ENCODE measurements around the gene SPDYE1. TPM values are rescaled to one million over a fixed set of nuclear protein-coding genes. Genes with fewer than 3 reads are reported as not detected.
"Not testable (repeated sequence)": the region's sequence is repeated elsewhere in the genome, so short reads cannot be mapped to it uniquely, and the experiment has no call there.

Gene SPDYE1
- total RNA-seq, 1 donor from 2014 or later, result not detected

DNA sequence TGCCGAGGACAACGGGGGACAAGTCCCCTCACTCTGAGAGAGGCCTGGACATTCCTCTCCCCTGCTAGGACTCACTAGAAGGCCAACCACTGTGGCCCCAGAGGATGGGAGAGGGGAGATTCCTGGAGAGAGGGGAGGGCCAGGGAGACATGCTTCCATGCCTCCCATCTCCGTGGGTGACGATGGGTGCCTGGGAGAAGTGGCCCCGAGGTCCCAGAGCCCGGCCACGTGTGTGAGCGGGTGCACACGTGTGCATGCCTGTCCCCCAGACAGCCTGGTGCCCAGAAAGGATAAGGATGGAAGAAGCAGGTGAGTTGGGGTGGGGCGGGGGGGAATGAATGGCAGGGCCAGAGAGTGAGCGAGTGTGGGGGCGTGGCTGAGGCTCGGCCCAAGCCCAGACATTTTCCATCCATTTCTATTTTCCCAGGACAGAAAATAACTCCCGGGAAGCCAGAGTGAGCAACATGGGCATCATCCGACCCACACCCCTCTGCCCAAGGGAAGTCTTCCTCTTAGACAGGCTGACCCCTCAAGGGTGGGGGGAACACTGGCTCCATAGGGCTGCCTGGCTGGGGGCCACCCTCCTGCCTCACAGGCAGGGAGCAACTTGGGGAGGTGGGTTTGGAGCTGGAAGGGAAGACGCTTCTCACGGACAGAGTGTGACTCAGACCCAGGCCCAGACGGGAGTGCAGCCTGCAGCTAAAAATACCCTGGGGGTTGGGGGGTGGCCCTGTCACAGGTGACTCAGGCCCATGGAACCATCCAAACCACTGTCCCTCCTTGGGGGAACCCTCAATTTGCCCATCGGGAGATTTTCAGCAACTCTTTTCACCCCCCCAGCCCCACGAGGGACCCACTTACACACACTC lies 29.3 kb upstream of the SPDYE1 start:
- not testable (repeated sequence) for H3K4me1 Mint-ChIP-seq (ENCODE audit: low read depth, unreplicated experiment); FAIRE-seq; H4K20me1 ChIP-seq (ENCODE audit: insufficient read depth, low read length); H3K4me1 ChIP-seq (ENCODE audit: insufficient read depth, low read length); DNase-seq (ENCODE audit: low read depth); H3K27me3 Mint-ChIP-seq (ENCODE audit: low read depth, unreplicated experiment); H3K4me3 Mint-ChIP-seq (ENCODE audit: unreplicated experiment); H2AFZ ChIP-seq (ENCODE audit: low read depth, low read length); H3K9me3 Mint-ChIP-seq (ENCODE audit: unreplicated experiment); H3K36me3 ChIP-seq (ENCODE audit: insufficient read depth, low read length); H3K27me3 ChIP-seq (ENCODE audit: insufficient read depth, low read length); H3K4me3 ChIP-seq (ENCODE audit: insufficient read depth, low read depth, low read length); H3K36me3 Mint-ChIP-seq (ENCODE audit: low read depth, unreplicated experiment); H3K79me2 ChIP-seq (ENCODE audit: insufficient read depth, low read length); H3K9me3 ChIP-seq (ENCODE audit: insufficient read depth, low read depth, low read length)
- Histone ChIP-seq H3K9ac (ENCODE audit: low read length) (peak overlapping the region; percentile 55), H3K27ac (ENCODE audit: low read depth, low read length) (peak overlapping the region; percentile 65), H3K4me2 (ENCODE audit: low read length) (peak overlapping the region; percentile 63)
- H3K27ac Mint-ChIP-seq (ENCODE audit: unreplicated experiment), result peak overlapping the region; percentile 47

DNA sequence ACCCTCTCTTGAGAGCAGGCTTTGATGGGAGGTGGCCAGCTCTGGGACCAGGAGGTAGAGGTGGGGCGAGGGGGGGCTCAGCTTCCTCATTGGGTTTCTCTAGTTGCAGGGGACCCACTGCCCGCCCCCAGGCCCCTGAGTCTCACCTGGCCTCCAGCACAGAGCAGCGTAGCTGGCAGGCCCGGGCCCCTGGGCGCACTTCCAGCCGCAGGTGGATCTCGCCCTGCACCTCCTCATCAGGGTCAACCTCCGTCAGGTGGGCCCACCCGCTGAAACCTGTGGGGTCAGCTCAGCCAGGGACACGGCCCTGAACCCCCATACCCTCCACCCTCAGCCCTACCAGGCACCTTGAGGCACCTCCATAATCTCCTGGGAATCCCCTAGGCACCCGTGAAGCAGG lies 28.1 kb upstream of the SPDYE1 start:
- not testable (repeated sequence) for H3K9ac ChIP-seq (ENCODE audit: low read length); H3K9me3 ChIP-seq (ENCODE audit: insufficient read depth, low read depth, low read length); H4K20me1 ChIP-seq (ENCODE audit: insufficient read depth, low read length); H3K4me1 ChIP-seq (ENCODE audit: insufficient read depth, low read length); FAIRE-seq; H3K27me3 Mint-ChIP-seq (ENCODE audit: low read depth, unreplicated experiment); H3K4me3 ChIP-seq (ENCODE audit: insufficient read depth, low read depth, low read length); H3K4me1 Mint-ChIP-seq (ENCODE audit: low read depth, unreplicated experiment); DNase-seq (ENCODE audit: low read depth); H3K27ac ChIP-seq (ENCODE audit: low read depth, low read length); H3K27me3 ChIP-seq (ENCODE audit: insufficient read depth, low read length); H3K9me3 Mint-ChIP-seq (ENCODE audit: unreplicated experiment); H3K79me2 ChIP-seq (ENCODE audit: insufficient read depth, low read length); H3K36me3 ChIP-seq (ENCODE audit: insufficient read depth, low read length); H3K4me3 Mint-ChIP-seq (ENCODE audit: unreplicated experiment); H3K4me2 ChIP-seq (ENCODE audit: low read length); H3K27ac Mint-ChIP-seq (ENCODE audit: unreplicated experiment); H3K36me3 Mint-ChIP-seq (ENCODE audit: low read depth, unreplicated experiment); H2AFZ ChIP-seq (ENCODE audit: low read depth, low read length)

DNA sequence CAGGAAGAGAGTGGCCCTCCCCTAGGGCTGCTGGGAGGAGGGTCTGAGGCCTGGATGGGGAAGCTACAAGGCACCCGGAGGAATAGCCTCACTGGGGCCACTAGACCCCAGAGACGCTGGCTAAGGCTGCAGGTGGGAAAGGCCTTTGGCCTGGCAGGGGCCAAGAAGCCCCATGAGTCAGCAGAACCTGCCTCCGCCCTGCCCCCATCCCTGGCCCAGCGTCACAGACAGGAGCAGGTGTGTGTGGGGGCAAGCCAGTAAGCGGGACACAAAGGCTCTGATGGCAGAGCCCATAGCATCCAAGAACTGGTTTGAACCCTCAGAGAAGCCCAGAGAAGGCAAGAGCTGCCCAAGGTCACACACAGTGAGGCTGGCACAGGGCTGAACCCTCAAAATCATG lies 27.0 kb upstream of the SPDYE1 start:
- H3K4me1 Mint-ChIP-seq (ENCODE audit: low read depth, unreplicated experiment); FAIRE-seq; H3K9ac ChIP-seq (ENCODE audit: low read length); H3K4me3 Mint-ChIP-seq (ENCODE audit: unreplicated experiment); DNase-seq (ENCODE audit: low read depth); H3K4me3 ChIP-seq (ENCODE audit: insufficient read depth, low read depth, low read length); H3K4me2 ChIP-seq (ENCODE audit: low read length); H2AFZ ChIP-seq (ENCODE audit: low read depth, low read length); H3K27ac ChIP-seq (ENCODE audit: low read depth, low read length); H3K79me2 ChIP-seq (ENCODE audit: insufficient read depth, low read length); H3K27me3 Mint-ChIP-seq (ENCODE audit: low read depth, unreplicated experiment); H3K27me3 ChIP-seq (ENCODE audit: insufficient read depth, low read length); H3K27ac Mint-ChIP-seq (ENCODE audit: unreplicated experiment); H3K9me3 ChIP-seq (ENCODE audit: insufficient read depth, low read depth, low read length); H3K36me3 ChIP-seq (ENCODE audit: insufficient read depth, low read length); H3K9me3 Mint-ChIP-seq (ENCODE audit: unreplicated experiment); H4K20me1 ChIP-seq (ENCODE audit: insufficient read depth, low read length); H3K4me1 ChIP-seq (ENCODE audit: insufficient read depth, low read length); H3K36me3 Mint-ChIP-seq (ENCODE audit: low read depth, unreplicated experiment): not testable (repeated sequence)

DNA sequence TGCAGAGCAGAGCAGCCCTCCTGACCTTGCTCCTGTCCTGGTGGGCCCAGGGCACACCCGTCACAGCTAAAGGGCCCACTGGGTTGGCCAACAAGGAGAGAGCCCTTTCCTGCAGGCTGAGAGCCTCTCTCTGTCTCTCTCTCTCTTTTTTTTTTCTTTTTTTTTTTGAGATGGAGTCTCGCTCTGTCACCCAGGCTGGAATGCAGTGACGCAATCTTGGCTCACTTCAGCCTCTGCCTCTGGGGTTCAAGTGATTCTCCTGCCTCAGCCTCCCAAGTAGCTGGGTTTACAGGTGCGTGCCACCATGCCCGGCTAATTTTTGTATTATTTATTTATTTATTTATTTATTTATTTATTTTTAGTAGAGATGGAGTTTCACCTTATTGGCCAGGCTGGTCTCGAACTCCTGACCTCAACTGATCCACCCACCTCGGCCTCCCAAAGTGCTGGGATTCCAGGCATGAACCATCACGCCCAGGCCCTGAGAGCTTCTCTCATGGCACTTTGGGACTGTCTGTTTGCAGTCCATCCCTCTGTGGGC lies 23.6 kb upstream of the SPDYE1 start:
- H3K4me3 ChIP-seq (ENCODE audit: insufficient read depth, low read depth, low read length); H3K4me2 ChIP-seq (ENCODE audit: low read length); FAIRE-seq; H3K9ac ChIP-seq (ENCODE audit: low read length); H4K20me1 ChIP-seq (ENCODE audit: insufficient read depth, low read length); H3K36me3 ChIP-seq (ENCODE audit: insufficient read depth, low read length); H3K36me3 Mint-ChIP-seq (ENCODE audit: low read depth, unreplicated experiment); H3K27me3 ChIP-seq (ENCODE audit: insufficient read depth, low read length); H3K4me1 ChIP-seq (ENCODE audit: insufficient read depth, low read length); H3K27ac Mint-ChIP-seq (ENCODE audit: unreplicated experiment); H2AFZ ChIP-seq (ENCODE audit: low read depth, low read length); H3K79me2 ChIP-seq (ENCODE audit: insufficient read depth, low read length); H3K27ac ChIP-seq (ENCODE audit: low read depth, low read length); H3K9me3 Mint-ChIP-seq (ENCODE audit: unreplicated experiment); H3K4me3 Mint-ChIP-seq (ENCODE audit: unreplicated experiment); H3K9me3 ChIP-seq (ENCODE audit: insufficient read depth, low read depth, low read length); H3K27me3 Mint-ChIP-seq (ENCODE audit: low read depth, unreplicated experiment); DNase-seq (ENCODE audit: low read depth); H3K4me1 Mint-ChIP-seq (ENCODE audit: low read depth, unreplicated experiment): not testable (repeated sequence)

DNA sequence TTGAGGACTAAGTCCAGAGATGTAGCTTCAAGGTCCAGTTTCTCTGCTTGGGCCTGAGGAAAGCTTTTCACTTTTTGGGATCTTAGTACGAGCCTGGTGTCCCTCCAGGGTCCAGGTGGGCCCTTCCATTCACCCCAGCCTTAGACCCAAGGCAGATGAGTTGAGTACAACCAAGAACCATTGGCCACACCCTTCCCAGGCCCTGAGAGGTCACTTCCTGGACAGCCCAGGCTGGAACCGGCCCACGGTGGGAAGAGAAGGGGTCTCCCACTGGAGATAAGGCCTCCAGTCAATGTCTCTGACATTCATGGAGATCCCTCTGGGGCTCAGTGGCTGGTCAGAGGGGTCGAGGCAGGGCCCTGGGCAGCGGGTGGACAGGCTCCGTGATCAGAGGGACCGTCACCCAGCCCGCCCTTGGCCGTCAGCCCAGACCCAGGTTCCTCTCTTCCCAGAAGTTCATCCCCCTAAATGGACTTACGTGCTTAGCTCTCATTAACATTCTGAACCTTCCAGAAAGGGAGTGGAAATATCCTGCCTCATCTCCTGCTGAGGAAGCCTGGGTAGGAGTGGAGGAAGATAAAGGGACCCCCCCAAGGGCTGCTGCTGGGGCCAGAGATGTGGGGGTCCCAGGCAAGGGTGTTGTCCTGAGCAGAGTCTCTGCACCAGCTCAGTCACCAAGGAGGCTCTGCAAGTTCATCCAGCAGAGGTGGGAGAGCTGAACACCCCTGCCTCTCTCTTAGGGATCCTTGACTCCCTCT lies 22.8 kb upstream of the SPDYE1 start:
- H4K20me1 ChIP-seq (ENCODE audit: insufficient read depth, low read length); H3K27ac Mint-ChIP-seq (ENCODE audit: unreplicated experiment); H3K9ac ChIP-seq (ENCODE audit: low read length); H3K9me3 Mint-ChIP-seq (ENCODE audit: unreplicated experiment); H3K4me2 ChIP-seq (ENCODE audit: low read length); H3K4me1 Mint-ChIP-seq (ENCODE audit: low read depth, unreplicated experiment); H3K36me3 Mint-ChIP-seq (ENCODE audit: low read depth, unreplicated experiment); H3K4me3 ChIP-seq (ENCODE audit: insufficient read depth, low read depth, low read length); H3K27me3 Mint-ChIP-seq (ENCODE audit: low read depth, unreplicated experiment); FAIRE-seq; H3K27ac ChIP-seq (ENCODE audit: low read depth, low read length); H3K4me3 Mint-ChIP-seq (ENCODE audit: unreplicated experiment); H2AFZ ChIP-seq (ENCODE audit: low read depth, low read length); H3K4me1 ChIP-seq (ENCODE audit: insufficient read depth, low read length); H3K27me3 ChIP-seq (ENCODE audit: insufficient read depth, low read length); H3K9me3 ChIP-seq (ENCODE audit: insufficient read depth, low read depth, low read length); H3K79me2 ChIP-seq (ENCODE audit: insufficient read depth, low read length); DNase-seq (ENCODE audit: low read depth); H3K36me3 ChIP-seq (ENCODE audit: insufficient read depth, low read length): not testable (repeated sequence)
